HG03565 (cell line): ENCODE results near the gene CAPN12.

Source experiments
- ATAC-seq: cut with Tn5 transposase; IDR thresholded peaks from one replicate; pipeline ENCODE4 v1.9.1; 2021; ENCODE audit warnings: mild to moderate bottlenecking, moderate library complexity; ENCODE audit not compliant: unreplicated experiment

Gene CAPN12

GRCh38 chr19:38727306-38727867 is 16.9 kb downstream of the CAPN12 start:
- ATAC-seq = no peak

- no peak for ATAC-seq
These were observed 17.4 kb downstream of the CAPN12 start for GRCh38 chr19:38726761-38727301.

GRCh38 chr19:38726284-38726673 is 18.0 kb downstream of the CAPN12 start:
- no peak for ATAC-seq

- no peak for ATAC-seq
These were observed 18.6 kb downstream of the CAPN12 start for GRCh38 chr19:38725469-38726283.

- ATAC-seq = no peak
These were observed 20.1 kb downstream of the CAPN12 start for GRCh38 chr19:38723990-38724854.

GRCh38 chr19:38723606-38723965 is 20.7 kb downstream of the CAPN12 start:
- no peak for ATAC-seq

GRCh38 chr19:38722947-38723605 is 21.2 kb downstream of the CAPN12 start:
- ATAC-seq = no peak

- no peak for ATAC-seq
These were observed 22.1 kb downstream of the CAPN12 start for GRCh38 chr19:38721979-38722773.

GRCh38 chr19:38721496-38721895 is 22.8 kb downstream of the CAPN12 start:
- ATAC-seq = no peak

GRCh38 chr19:38720559-38721236 is 23.6 kb downstream of the CAPN12 start:
- no peak for ATAC-seq

GRCh38 chr19:38719761-38720558 is 24.3 kb downstream of the CAPN12 start:
- no peak for ATAC-seq

GRCh38 chr19:38718747-38719543 is 25.3 kb downstream of the CAPN12 start:
- no peak for ATAC-seq

GRCh38 chr19:38717855-38718254 is 26.4 kb downstream of the CAPN12 start:
- no peak for ATAC-seq

- ATAC-seq = no peak
These were observed 27.2 kb downstream of the CAPN12 start for GRCh38 chr19:38717051-38717450.

GRCh38 chr19:38715555-38715954 is 28.7 kb downstream of the CAPN12 start:
- ATAC-seq = no peak

GRCh38 chr19:38714354-38714778 is 29.9 kb downstream of the CAPN12 start:
- ATAC-seq = no peak

- ATAC-seq = no peak
These were observed 30.4 kb downstream of the CAPN12 start for GRCh38 chr19:38713865-38714264.

- ATAC-seq = no peak
These were observed 31.0 kb downstream of the CAPN12 start for GRCh38 chr19:38713227-38713649.
